ENCODE data around the gene HKDC1. TPM values are rescaled to one million over a fixed set of nuclear protein-coding genes. Genes with fewer than 3 reads are reported as not detected.
"Not testable (repeated sequence)": the region's sequence is repeated elsewhere in the genome, so short reads cannot be mapped to it uniquely, and the experiment has no call there.

HKDC1 gene
- total RNA-seq, 1 donor from 2014 or later, result 0.09 TPM

GRCh38 chr10:69251417-69251816 lies 31.3 kb downstream of the HKDC1 start:
- H3K9me3 Mint-ChIP-seq; DNase-seq (ENCODE audit: low spot score); H3K4me3 Mint-ChIP-seq (ENCODE audit: low read depth); H3K27ac Mint-ChIP-seq; H3K4me1 Mint-ChIP-seq (ENCODE audit: low read depth); intact Hi-C loops (cut with micrococcal nuclease); H3K36me3 Mint-ChIP-seq (ENCODE audit: low read depth); H3K27me3 Mint-ChIP-seq (ENCODE audit: low read depth): not testable (repeated sequence)

- Mint-ChIP-seq H3K4me3 (ENCODE audit: low read depth) (no peak overlapping the region), H3K27me3 (ENCODE audit: low read depth) (no peaks in the 10 kb centered on the region), H3K27ac (no peak overlapping the region), H3K4me1 (ENCODE audit: low read depth) (no peaks in the 10 kb centered on the region), H3K36me3 (ENCODE audit: low read depth) (no peaks in the 10 kb centered on the region), H3K9me3 (no peaks in the 10 kb centered on the region)
- intact Hi-C loops (cut with micrococcal nuclease), result no loop called here
- no peak for DNase-seq (ENCODE audit: low spot score)
Measured at GRCh38 chr10:69253171-69253570, 33.0 kb downstream of the HKDC1 start.

- Mint-ChIP-seq H3K9me3 (no peaks in the 10 kb centered on the region), H3K27ac (no peak overlapping the region), H3K36me3 (ENCODE audit: low read depth) (no peaks in the 10 kb centered on the region), H3K27me3 (ENCODE audit: low read depth) (no peaks in the 10 kb centered on the region), H3K4me1 (ENCODE audit: low read depth) (no peaks in the 10 kb centered on the region), H3K4me3 (ENCODE audit: low read depth) (no peak overlapping the region)
- no peak for DNase-seq (ENCODE audit: low spot score)
- intact Hi-C loops (cut with micrococcal nuclease), result no loop called here
Measured at GRCh38 chr10:69254877-69255276, 34.7 kb downstream of the HKDC1 start.

GRCh38 chr10:69259547-69260243 lies 39.6 kb downstream of the HKDC1 start:
- peaks cover 7% of the 10 kb centered on the region for H3K9me3 Mint-ChIP-seq
- peaks cover 14% of the 10 kb centered on the region for H3K4me1 Mint-ChIP-seq (ENCODE audit: low read depth)
- DNase-seq (ENCODE audit: low spot score), result no peak
- H3K27ac Mint-ChIP-seq, result no peak overlapping the region
- intact Hi-C loops (cut with micrococcal nuclease), result no loop called here
- H3K36me3 Mint-ChIP-seq (ENCODE audit: low read depth), result peaks cover 3% of the 10 kb centered on the region
- H3K4me3 Mint-ChIP-seq (ENCODE audit: low read depth), result no peak overlapping the region
- no peaks in the 10 kb centered on the region for H3K27me3 Mint-ChIP-seq (ENCODE audit: low read depth)

GRCh38 chr10:69261184-69261583 lies 41.1 kb downstream of the HKDC1 start:
- Mint-ChIP-seq H3K4me3 (ENCODE audit: low read depth) (no peak overlapping the region), H3K27me3 (ENCODE audit: low read depth) (peaks cover 7% of the 10 kb centered on the region), H3K9me3 (peaks cover 7% of the 10 kb centered on the region), H3K27ac (no peak overlapping the region), H3K4me1 (ENCODE audit: low read depth) (peaks cover 14% of the 10 kb centered on the region), H3K36me3 (ENCODE audit: low read depth) (peaks cover 3% of the 10 kb centered on the region)
- DNase-seq (ENCODE audit: low spot score), result no peak
- intact Hi-C loops (cut with micrococcal nuclease), result no loop called here

GRCh38 chr10:69262292-69262751 lies 42.2 kb downstream of the HKDC1 start:
- Mint-ChIP-seq H3K36me3 (ENCODE audit: low read depth) (peaks cover 3% of the 10 kb centered on the region), H3K27me3 (ENCODE audit: low read depth) (peaks cover 11% of the 10 kb centered on the region), H3K9me3 (peaks cover 7% of the 10 kb centered on the region), H3K4me1 (ENCODE audit: low read depth) (peaks cover 14% of the 10 kb centered on the region), H3K27ac (peak overlapping the region; percentile 68), H3K4me3 (ENCODE audit: low read depth) (no peak overlapping the region)
- intact Hi-C loops (cut with micrococcal nuclease), result loop anchor here (2.0 kb wide), 1 partner anchor 56 kb away; no protein-coding TSS in a partner anchor
- DNase-seq (ENCODE audit: low spot score), result no peak

- Mint-ChIP-seq H3K36me3 (ENCODE audit: low read depth) (peaks cover 3% of the 10 kb centered on the region), H3K4me3 (ENCODE audit: low read depth) (no peak overlapping the region), H3K4me1 (ENCODE audit: low read depth) (peaks cover 14% of the 10 kb centered on the region), H3K9me3 (peaks cover 7% of the 10 kb centered on the region), H3K27me3 (ENCODE audit: low read depth) (peaks cover 18% of the 10 kb centered on the region), H3K27ac (no peak overlapping the region)
- intact Hi-C loops (cut with micrococcal nuclease), result no loop called here
- no peak for DNase-seq (ENCODE audit: low spot score)
Measured at GRCh38 chr10:69265521-69265920, 45.4 kb downstream of the HKDC1 start.

- no peak for DNase-seq (ENCODE audit: low spot score)
Measured at GRCh38 chr10:69268761-69269416, 48.8 kb downstream of the HKDC1 start.

GRCh38 chr10:69269761-69270160 lies 49.6 kb downstream of the HKDC1 start:
- Mint-ChIP-seq H3K36me3 (ENCODE audit: low read depth) (no peaks in the 10 kb centered on the region), H3K27ac (no peak overlapping the region), H3K27me3 (ENCODE audit: low read depth) (peaks cover 18% of the 10 kb centered on the region), H3K9me3 (no peaks in the 10 kb centered on the region), H3K4me3 (ENCODE audit: low read depth) (no peak overlapping the region), H3K4me1 (ENCODE audit: low read depth) (no peaks in the 10 kb centered on the region)
- intact Hi-C loops (cut with micrococcal nuclease), result no loop called here
- no peak for DNase-seq (ENCODE audit: low spot score)

More at GRCh38 chr10:69268761-69269416, 48.8 kb downstream of the HKDC1 start:
- H3K4me1 Mint-ChIP-seq (ENCODE audit: low read depth), result no peaks in the 10 kb centered on the region
- no peaks in the 10 kb centered on the region for H3K9me3 Mint-ChIP-seq
- intact Hi-C loops (cut with micrococcal nuclease), result no loop called here
- H3K27me3 Mint-ChIP-seq (ENCODE audit: low read depth), result peaks cover 18% of the 10 kb centered on the region
- no peaks in the 10 kb centered on the region for H3K36me3 Mint-ChIP-seq (ENCODE audit: low read depth)
- no peak overlapping the region for H3K27ac Mint-ChIP-seq
- H3K4me3 Mint-ChIP-seq (ENCODE audit: low read depth), result no peak overlapping the region

- H3K27ac Mint-ChIP-seq, result no peak overlapping the region
- no peak overlapping the region for H3K4me3 Mint-ChIP-seq (ENCODE audit: low read depth)
- DNase-seq (ENCODE audit: low spot score), result no peak
- H3K9me3 Mint-ChIP-seq, result no peaks in the 10 kb centered on the region
- H3K27me3 Mint-ChIP-seq (ENCODE audit: low read depth), result peaks cover 11% of the 10 kb centered on the region
- no peaks in the 10 kb centered on the region for H3K36me3 Mint-ChIP-seq (ENCODE audit: low read depth)
- H3K4me1 Mint-ChIP-seq (ENCODE audit: low read depth), result no peaks in the 10 kb centered on the region
- intact Hi-C loops (cut with micrococcal nuclease), result no loop called here
Measured at GRCh38 chr10:69270990-69271389, 50.9 kb downstream of the HKDC1 start.

- H3K27ac Mint-ChIP-seq, result no peak overlapping the region
- H3K4me3 Mint-ChIP-seq (ENCODE audit: low read depth), result no peak overlapping the region
- intact Hi-C loops (cut with micrococcal nuclease), result no loop called here
- H3K4me1 Mint-ChIP-seq (ENCODE audit: low read depth), result no peaks in the 10 kb centered on the region
- no peaks in the 10 kb centered on the region for H3K36me3 Mint-ChIP-seq (ENCODE audit: low read depth)
- H3K9me3 Mint-ChIP-seq, result no peaks in the 10 kb centered on the region
- H3K27me3 Mint-ChIP-seq (ENCODE audit: low read depth), result peaks cover 6% of the 10 kb centered on the region
- DNase-seq (ENCODE audit: low spot score), result no peak
Measured at GRCh38 chr10:69272624-69273023, 52.5 kb downstream of the HKDC1 start.

GRCh38 chr10:69275444-69275843 lies 55.3 kb downstream of the HKDC1 start:
- Mint-ChIP-seq H3K27ac (no peak overlapping the region), H3K4me1 (ENCODE audit: low read depth) (no peaks in the 10 kb centered on the region), H3K27me3 (ENCODE audit: low read depth) (no peaks in the 10 kb centered on the region), H3K36me3 (ENCODE audit: low read depth) (no peaks in the 10 kb centered on the region), H3K9me3 (no peaks in the 10 kb centered on the region), H3K4me3 (ENCODE audit: low read depth) (no peak overlapping the region)
- DNase-seq (ENCODE audit: low spot score), result no peak
- intact Hi-C loops (cut with micrococcal nuclease), result no loop called here

GRCh38 chr10:69276503-69276902 lies 56.4 kb downstream of the HKDC1 start:
- Mint-ChIP-seq H3K4me1 (ENCODE audit: low read depth) (no peaks in the 10 kb centered on the region), H3K4me3 (ENCODE audit: low read depth) (no peak overlapping the region), H3K9me3 (no peaks in the 10 kb centered on the region), H3K27me3 (ENCODE audit: low read depth) (peaks cover 6% of the 10 kb centered on the region), H3K36me3 (ENCODE audit: low read depth) (no peaks in the 10 kb centered on the region), H3K27ac (no peak overlapping the region)
- intact Hi-C loops (cut with micrococcal nuclease), result no loop called here
- DNase-seq (ENCODE audit: low spot score), result no peak
